A673 (cell line): ENCODE measurements around the gene STMN3.

Experiments used
- CTCF ChIP-seq: fragments of 300-800, 200-600 bp; sonication (generic); conservative IDR thresholded peaks from 2 replicates; pipeline ENCODE4 v1.5.1; 2017; ENCODE audit warnings: low read depth, mild to moderate bottlenecking, antibody characterized with exemption, low read length, moderate library complexity, mixed read lengths
- EZH2 ChIP-seq: fragments of 200-600 bp; sonication (generic); IDR thresholded peaks from 2 replicates; pipeline ENCODE4 v1.6.1; 2017; ENCODE audit warnings: borderline replicate concordance, low read depth, mild to moderate bottlenecking, mixed read lengths, antibody characterized with exemption, low read length; ENCODE audit not compliant: poor library complexity, severe bottlenecking

GRCh38 chr20:63633732-63634131 is 19.5 kb downstream of the STMN3 start:
- TF ChIP-seq CTCF (no peak), EZH2 (no peak)
